HepG2 (cell line): ENCODE data around the gene NECTIN3. TPM values are rescaled to one million over a fixed set of nuclear protein-coding genes. Genes with fewer than 3 reads are reported as not detected.

Experiments used
- ATAC-seq: fragments of 200-7000 bp; cut with Tn5 transposase; 3 replicates; pipeline ENCODE4 v1.9.1; 2020; ENCODE audit warnings: mild to moderate bottlenecking, moderate library complexity
- BruUV-seq: library from RNA; stranded (reverse); fragments of 400-500 nt; replicated peaks from 2 replicates; lab custom pipeline; 2021; lab: Mats Ljungman, UMichigan
- CTCF ChIA-PET: fragments of 300-600 bp; formaldehyde crosslinking; extraction: SDS; loops from one replicate; lab custom pipeline; 2021; ENCODE audit warnings: low total read pairs, inconsistent platforms, low intra/inter-chr PET ratio; lab: Yijun Ruan, JAX
- POLR2A ChIA-PET: fragments of 350-600 bp; sonication (Branson Sonifier 250); formaldehyde crosslinking; loops from one replicate; lab custom pipeline; 2020; ENCODE audit warnings: antibody characterized with exemption, inconsistent platforms; lab: Yijun Ruan, JAX
- DNase-seq: peaks from one replicate; pipeline ENCODE4 v3.0.0-alpha.2; 2015; ENCODE audit warnings: low spot score
- FAIRE-seq: peaks from 3 replicates; lab custom pipeline; 2011; peaks lifted over from hg19 to GRCh38; lab: Jason Lieb, UNC
- H2AFZ ChIP-seq: one replicate; pipeline ENCODE4 v1.6.1; 2011; ENCODE audit warnings: low read length, inconsistent platforms
- H3K27ac ChIP-seq: fragments of 300-600 bp; 3 replicates; pipeline ENCODE4 v1.8.0; 2011; ENCODE audit warnings: mixed run types, mild to moderate bottlenecking, mixed read lengths, low read length, inconsistent platforms; ENCODE audit not compliant: insufficient read depth; ENCODE audit errors: extremely low read length
- H3K27me3 ChIP-seq, 2 experiments: fragments of 200-600 bp in 1 of 2; 2 replicates in 1 of 2; 3 replicates in 1 of 2; pipeline versions ENCODE4 v1.6.0 to v1.8.0; 2011; ENCODE audit warnings: low read length in 2 of 2, mild to moderate bottlenecking in 2 of 2, moderate library complexity in 2 of 2, inconsistent platforms in 1 of 2; ENCODE audit not compliant: insufficient read depth in 2 of 2, control insufficient read depth in 1 of 2
- H3K36me3 ChIP-seq, 2 experiments: fragments of 200-600 bp in 1 of 2; replicated peaks in 1 of 2; 2 replicates in 1 of 2; 3 replicates in 1 of 2; pipeline versions ENCODE4 v1.5.1 to v1.8.0; 2011; ENCODE audit warnings: low read length in 2 of 2, inconsistent platforms in 1 of 2; ENCODE audit not compliant: insufficient read depth in 2 of 2, control insufficient read depth in 1 of 2
- H3K4me1 ChIP-seq: 2 replicates; pipeline ENCODE4 v1.5.1; 2012; ENCODE audit warnings: low read length, inconsistent platforms; ENCODE audit not compliant: insufficient read depth
- H3K4me2 ChIP-seq: 2 replicates; pipeline ENCODE4 v1.6.0; 2011; ENCODE audit warnings: low read depth, low read length, inconsistent platforms
- H3K4me3 ChIP-seq, 3 experiments: fragments of 200-600 bp in 1 of 3; sonication (generic), shearing (Covaris generic) in 1 of 3; replicated peaks in 1 of 3; 2 replicates each; pipeline ENCODE4 v1.5.1; 2011 to 2016; ENCODE audit warnings: low read length in 3 of 3, inconsistent platforms in 2 of 3, low read depth in 2 of 3, mild to moderate bottlenecking in 2 of 3, control low read depth in 1 of 3, mixed read lengths in 1 of 3; ENCODE audit not compliant: insufficient read depth in 1 of 3
- H3K79me2 ChIP-seq: one replicate; pipeline ENCODE4 v1.6.1; 2011; ENCODE audit warnings: low read length, inconsistent platforms; ENCODE audit not compliant: insufficient read depth
- H3K9ac ChIP-seq: 2 replicates; pipeline ENCODE4 v1.6.0; 2011; ENCODE audit warnings: mild to moderate bottlenecking, low read depth, low read length, inconsistent platforms; ENCODE audit not compliant: insufficient read depth
- H3K9me3 ChIP-seq: 2 replicates; pipeline ENCODE4 v1.5.1; 2012; ENCODE audit warnings: mild to moderate bottlenecking, low read length
- H4K20me1 ChIP-seq: 2 replicates; pipeline ENCODE4 v1.6.0; 2011; ENCODE audit warnings: inconsistent platforms, mild to moderate bottlenecking, low read length, moderate library complexity; ENCODE audit not compliant: insufficient read depth
- E2F2 ChIP-seq: sonication (generic); formaldehyde crosslinking; IDR thresholded peaks from 2 replicates; pipeline ENCODE4 v1.4.0; 2020; ENCODE audit warnings: missing genetic modification reagents, borderline replicate concordance
- FOXK1 ChIP-seq: sonication (generic); formaldehyde crosslinking; IDR thresholded peaks from 2 replicates; pipeline ENCODE4 v1.4.0; 2020; ENCODE audit warnings: low read depth, missing genetic modification reagents, borderline replicate concordance
- FOXM1 ChIP-seq: sonication (generic); formaldehyde crosslinking; IDR thresholded peaks from 2 replicates; pipeline ENCODE4 v1.5.0; 2020; ENCODE audit warnings: missing genetic modification reagents
- KMT2B ChIP-seq: IDR thresholded peaks from 2 replicates; pipeline ENCODE4 v1.6.1; 2016; ENCODE audit warnings: missing genetic modification reagents, missing compliant biosample characterization
- MED8 ChIP-seq: sonication (generic); formaldehyde crosslinking; IDR thresholded peaks from 2 replicates; pipeline ENCODE4 v1.8.1; 2023; ENCODE audit warnings: mild to moderate bottlenecking, missing genetic modification reagents; ENCODE audit not compliant: insufficient replicate concordance
- TCF7 ChIP-seq: sonication (generic); IDR thresholded peaks from 2 replicates; pipeline ENCODE4 v1.6.1; 2016; ENCODE audit warnings: antibody characterized with exemption, low read depth
- ZNF180 ChIP-seq: sonication (generic); formaldehyde crosslinking; IDR thresholded peaks from 2 replicates; pipeline ENCODE4 v1.4.0; 2020; ENCODE audit warnings: low read depth, missing genetic modification reagents, borderline replicate concordance
- ZNF280D ChIP-seq: sonication (generic); formaldehyde crosslinking; IDR thresholded peaks from 2 replicates; pipeline ENCODE4 v1.5.1; 2020; ENCODE audit warnings: mild to moderate bottlenecking, missing genetic modification reagents
- ZNF564 ChIP-seq: sonication (generic); formaldehyde crosslinking; IDR thresholded peaks from 2 replicates; pipeline ENCODE4 v1.8.1; 2023; ENCODE audit warnings: mild to moderate bottlenecking, missing genetic modification reagents
- ZNF607 ChIP-seq: sonication (generic); formaldehyde crosslinking; IDR thresholded peaks from 2 replicates; pipeline ENCODE4 v1.5.1; 2020; ENCODE audit warnings: missing genetic modification reagents, mild to moderate bottlenecking, borderline replicate concordance
- ZNF7 ChIP-seq: IDR thresholded peaks from 2 replicates; pipeline ENCODE4 v1.6.1; 2016; ENCODE audit warnings: missing biosample characterization, missing genetic modification reagents
- WGBS: methylation state at CpG from one replicate; pipeline ENCODE4 v1.1.6; 2017; ENCODE audit warnings: low lambda C conversion rate; 5-methylcytosine and 5-hydroxymethylcytosine counted together
- in situ Hi-C: cut with HindIII; loops from 2 replicates; pipeline ENCODE4 v1.10.0; 2017; ENCODE audit warnings: low pct_unique_long_range_greater_than_20kb; ENCODE audit not compliant: extremely low pct_ligation_motif_present
- intact Hi-C: fragments of 100-400 bp; cut with micrococcal nuclease; formaldehyde crosslinking; loops from one replicate; pipeline ENCODE4 v1.10.0; 2022; ENCODE audit not compliant: unreplicated experiment
- polyA plus RNA-seq, 8 experiments: library from polyadenylated mRNA; depleted of rRNA in 3 of 8; stranded (reverse) in 7 of 8; unstranded in 1 of 8; fragments of >200 nt; fragmentation: Illumina TruSeq in 4 of 8; extraction: Trizol in 4 of 8; gene quantifications; 2 replicates each; pipeline versions ENCODE4 v1.2.1 to v1.2.3, GENCODE V29; 2011 to 2016; ENCODE audit warnings: low read depth in 4 of 8, missing spikeins in 1 of 8, mixed read lengths in 1 of 8; ENCODE audit not compliant: insufficient read depth in 1 of 8
- total RNA-seq, 5 experiments: library from RNA; depleted of rRNA; stranded (reverse); fragments of >200 nt; fragmentation: Illumina TruSeq; extraction: Trizol; gene quantifications; 2 replicates each; pipeline ENCODE4 v1.2.3, GENCODE V29; 2016; ENCODE audit warnings: low read depth in 1 of 5
- TF ChIP-seq, protein P1 (sequence below): sonication (generic); formaldehyde crosslinking; IDR thresholded peaks from 2 replicates; pipeline ENCODE4 v1.4.0; 2020; ENCODE audit warnings: missing genetic modification reagents

The NECTIN3 gene
- total and polyA plus RNA-seq, 2 of the 13 experiments (the other 11 are each of a cell fraction or from before 2014, with no cell fraction given): 10.4 to 45.1 TPM

DNA sequence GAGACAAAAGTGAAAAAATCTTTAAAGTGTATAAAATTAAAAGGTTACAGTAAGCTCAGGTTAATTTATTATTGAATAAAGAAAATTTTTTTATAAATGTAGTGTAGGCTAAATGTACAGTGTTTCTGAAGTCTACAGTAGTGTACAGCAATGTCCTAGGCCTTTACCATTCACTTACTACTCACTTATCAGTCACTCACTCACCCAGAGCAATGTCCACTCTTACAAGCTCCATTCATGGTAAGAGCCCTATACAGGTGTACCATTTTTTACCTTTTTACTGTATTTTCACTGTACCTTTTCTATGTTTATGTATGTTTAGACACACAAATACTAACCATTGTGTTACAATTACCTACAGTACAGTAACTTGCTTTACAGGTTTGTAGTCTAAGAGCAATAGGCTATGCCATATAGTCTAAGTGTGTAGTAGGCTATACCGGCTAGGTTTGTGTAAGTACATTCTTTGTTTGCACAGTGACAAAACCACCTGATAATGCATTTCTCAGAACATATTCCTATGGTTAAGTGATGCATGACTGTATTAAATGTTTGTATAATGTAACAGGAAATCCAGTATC lies 38.1 kb upstream of the NECTIN3 start:
- Histone ChIP-seq H3K4me1 (no peaks in the 10 kb centered on the region), H3K27me3 (no peaks in the 10 kb centered on the region), H3K9me3 (no peaks in the 10 kb centered on the region), H3K4me3 (no peak overlapping the region), H3K36me3 (no peaks in the 10 kb centered on the region), H3K4me2 (no peak overlapping the region), H3K27ac (no peak overlapping the region)
- BruUV-seq: no TSS peak
- CTCF ChIA-PET: no interaction called here
- 4% methylated on average over 1 of the region's 1 CpG for whole genome bisulfite sequencing
- TF ChIP-seq FOXK1 (CRISPR knock-in tag) (no peak), ZNF564 (CRISPR knock-in tag) (no peak), ZNF7 (CRISPR knock-in tag) (peak; percentile 43; the same call in 1 of the 2 replicates), MED8 (CRISPR knock-in tag) (no peak)
- TF ChIP-seq, protein P1, sequence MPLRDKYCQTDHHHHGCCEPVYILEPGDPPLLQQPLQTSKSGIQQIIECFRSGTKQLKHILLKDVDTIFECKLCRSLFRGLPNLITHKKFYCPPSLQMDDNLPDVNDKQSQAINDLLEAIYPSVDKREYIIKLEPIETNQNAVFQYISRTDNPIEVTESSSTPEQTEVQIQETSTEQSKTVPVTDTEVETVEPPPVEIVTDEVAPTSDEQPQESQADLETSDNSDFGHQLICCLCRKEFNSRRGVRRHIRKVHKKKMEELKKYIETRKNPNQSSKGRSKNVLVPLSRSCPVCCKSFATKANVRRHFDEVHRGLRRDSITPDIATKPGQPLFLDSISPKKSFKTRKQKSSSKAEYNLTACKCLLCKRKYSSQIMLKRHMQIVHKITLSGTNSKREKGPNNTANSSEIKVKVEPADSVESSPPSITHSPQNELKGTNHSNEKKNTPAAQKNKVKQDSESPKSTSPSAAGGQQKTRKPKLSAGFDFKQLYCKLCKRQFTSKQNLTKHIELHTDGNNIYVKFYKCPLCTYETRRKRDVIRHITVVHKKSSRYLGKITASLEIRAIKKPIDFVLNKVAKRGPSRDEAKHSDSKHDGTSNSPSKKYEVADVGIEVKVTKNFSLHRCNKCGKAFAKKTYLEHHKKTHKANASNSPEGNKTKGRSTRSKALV (CRISPR knock-in tag): no peak
- TF ChIP-seq, all 625 proteins: peak for 1
- ATAC-seq (no peak), FAIRE-seq (no peak), DNase-seq (no peak)
- intact Hi-C loops (no loop called here), in situ Hi-C loops (loop anchor here (25.0 kb wide), 1 partner anchor 504 kb away; the partner anchor contains the start of gene CD96)
- POLR2A ChIA-PET: no interaction called here
- Histone ChIP-seq H4K20me1 (no peaks in the 10 kb centered on the region), H2AFZ (no peak overlapping the region), H3K79me2 (no peaks in the 10 kb centered on the region), H3K9ac (no peak overlapping the region)

DNA sequence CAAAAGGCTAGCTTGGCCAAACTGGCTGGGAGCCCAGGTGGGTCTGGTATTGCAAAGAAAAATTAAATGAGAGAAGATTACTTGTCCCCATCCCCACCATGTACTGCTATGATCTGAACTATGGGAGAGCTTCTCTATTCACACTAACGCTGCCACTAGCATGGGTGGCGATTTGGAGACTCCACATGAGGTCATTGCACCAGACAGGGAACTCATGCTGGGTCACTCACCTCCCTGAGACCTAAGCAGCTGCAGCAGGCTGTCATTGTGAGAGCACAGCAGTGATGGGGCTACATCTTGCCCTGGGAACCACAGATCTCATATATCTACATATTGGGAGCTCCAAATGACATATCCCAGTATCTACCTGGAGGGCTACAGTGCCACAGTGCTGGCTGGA lies 36.3 kb upstream of the NECTIN3 start:
- Histone ChIP-seq H3K9ac (no peak overlapping the region), H3K4me3 (no peak overlapping the region), H2AFZ (no peak overlapping the region), H3K79me2 (no peaks in the 10 kb centered on the region), H3K9me3 (no peaks in the 10 kb centered on the region), H3K4me1 (no peaks in the 10 kb centered on the region), H3K27ac (no peak overlapping the region), H4K20me1 (no peaks in the 10 kb centered on the region), H3K4me2 (no peak overlapping the region), H3K27me3 (no peaks in the 10 kb centered on the region), H3K36me3 (no peaks in the 10 kb centered on the region)
- no peak for ATAC-seq
- POLR2A ChIA-PET: no interaction called here
- in situ Hi-C loops: loop anchor here (25.0 kb wide), 1 partner anchor 502 kb away; the partner anchor contains the start of gene CD96
- 0% methylated on average over 2 of the region's 2 CpGs for WGBS
- no TSS peak for BruUV-seq
- FAIRE-seq: no peak
- CTCF ChIA-PET: no interaction called here
- DNase-seq: no peak
- intact Hi-C loops: no loop called here
- TF ChIP-seq KMT2B (no peak), TCF7 (no peak), ZNF607 (no peak), FOXM1 (CRISPR knock-in tag) (no peak), ZNF280D (no peak), E2F2 (CRISPR knock-in tag) (no peak), ZNF180 (CRISPR knock-in tag) (no peak)
